Ovary (tissue), 3 donors: ENCODE measurements around the gene UBE2S.

Experiments used
- EP300 ChIP-seq: sonication (generic); formaldehyde crosslinking; IDR thresholded peaks from one replicate; pipeline ENCODE4 v1.6.1; 2017; ENCODE audit warnings: antibody characterized with exemption
- POLR2A ChIP-seq: fragments of 450-650 bp; IDR thresholded peaks from one replicate; pipeline ENCODE4 v1.6.1; 2017; ENCODE audit warnings: antibody characterized with exemption, mild to moderate bottlenecking, moderate library complexity
- TF ChIP-seq, protein P1 (sequence below), 3 donors: fragments of 450-650 bp in 2 of 3; fragments of 200-600 bp in 1 of 3; IDR thresholded peaks; one replicate each; pipeline versions ENCODE4 v1.5.1 to v1.8.0; 2016 to 2022; ENCODE audit warnings: antibody characterized with exemption in 3 of 3, mild to moderate bottlenecking in 1 of 3
- donor health status: DM: no; HTN: no; CAD: no.

GRCh38 chr19:55372316-55373081 is 35.1 kb downstream of the UBE2S start:
- TF ChIP-seq, protein P1, sequence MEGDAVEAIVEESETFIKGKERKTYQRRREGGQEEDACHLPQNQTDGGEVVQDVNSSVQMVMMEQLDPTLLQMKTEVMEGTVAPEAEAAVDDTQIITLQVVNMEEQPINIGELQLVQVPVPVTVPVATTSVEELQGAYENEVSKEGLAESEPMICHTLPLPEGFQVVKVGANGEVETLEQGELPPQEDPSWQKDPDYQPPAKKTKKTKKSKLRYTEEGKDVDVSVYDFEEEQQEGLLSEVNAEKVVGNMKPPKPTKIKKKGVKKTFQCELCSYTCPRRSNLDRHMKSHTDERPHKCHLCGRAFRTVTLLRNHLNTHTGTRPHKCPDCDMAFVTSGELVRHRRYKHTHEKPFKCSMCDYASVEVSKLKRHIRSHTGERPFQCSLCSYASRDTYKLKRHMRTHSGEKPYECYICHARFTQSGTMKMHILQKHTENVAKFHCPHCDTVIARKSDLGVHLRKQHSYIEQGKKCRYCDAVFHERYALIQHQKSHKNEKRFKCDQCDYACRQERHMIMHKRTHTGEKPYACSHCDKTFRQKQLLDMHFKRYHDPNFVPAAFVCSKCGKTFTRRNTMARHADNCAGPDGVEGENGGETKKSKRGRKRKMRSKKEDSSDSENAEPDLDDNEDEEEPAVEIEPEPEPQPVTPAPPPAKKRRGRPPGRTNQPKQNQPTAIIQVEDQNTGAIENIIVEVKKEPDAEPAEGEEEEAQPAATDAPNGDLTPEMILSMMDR (IDR thresholded peaks at IDR 0.05): no peak
- TF ChIP-seq POLR2A: no peak
- no peak for TF ChIP-seq EP300
